Heart right ventricle (tissue), 16 donors: ENCODE measurements around the gene RFFL. TPM values are rescaled to one million over a fixed set of nuclear protein-coding genes. Genes with fewer than 3 reads are reported as not detected.

Experiments
- ATAC-seq, 8 donors: fragments of 200-7000 bp; cut with Tn5 transposase; one replicate each; pipeline ENCODE4 v1.9.1; 2020; ENCODE audit warnings: mild to moderate bottlenecking in 8 of 8, moderate library complexity in 8 of 8, moderate number of reproducible peaks in 1 of 8
- DNase-seq, 2 donors: peaks; one replicate each; pipeline ENCODE4 v3.0.0-alpha.2; 2020
- H3K27ac ChIP-seq, 10 donors: fragments of 200-600 bp; sonication (generic) in 2 of 10; one replicate each; pipeline versions ENCODE4 v1.5.0 to v1.8.0; 2020 to 2022; ENCODE audit warnings: mild to moderate bottlenecking in 3 of 10
- H3K27me3 ChIP-seq, 7 donors: fragments of 200-600 bp; one replicate each; pipeline ENCODE4 v1.8.0; 2021 to 2022; ENCODE audit warnings: mild to moderate bottlenecking in 2 of 7
- H3K36me3 ChIP-seq, 9 donors: fragments of 200-600 bp; sonication (generic) in 1 of 9; one replicate each; pipeline versions ENCODE4 v1.5.0 to v1.8.0; 2020 to 2022; ENCODE audit warnings: mild to moderate bottlenecking in 2 of 9
- H3K4me1 ChIP-seq, 9 donors: fragments of 200-600 bp; sonication (generic) in 1 of 9; one replicate each; pipeline versions ENCODE4 v1.5.0 to v1.8.0; 2020 to 2022; ENCODE audit warnings: mild to moderate bottlenecking in 4 of 9
- H3K4me3 ChIP-seq, 10 donors: fragments of 200-600 bp; sonication (generic) in 2 of 10; one replicate each; pipeline versions ENCODE4 v1.5.0 to v1.8.0; 2020 to 2022; ENCODE audit warnings: mild to moderate bottlenecking in 7 of 10, moderate library complexity in 2 of 10
- H3K9me3 ChIP-seq, 11 donors: fragments of 200-600 bp in 10 of 11; sonication (generic) in 2 of 11; one replicate each; pipeline versions ENCODE4 v1.5.0 to v1.8.0; 2013 to 2022; ENCODE audit warnings: mild to moderate bottlenecking in 2 of 11, control low read depth in 1 of 11, moderate library complexity in 1 of 11
- CTCF ChIP-seq, 9 donors: fragments of 200-600 bp; sonication (generic) in 2 of 9; IDR thresholded peaks; one replicate each; pipeline versions ENCODE4 v1.5.0 to v1.8.0; 2021 to 2022; ENCODE audit warnings: antibody characterized with exemption in 9 of 9, mild to moderate bottlenecking in 5 of 9, moderate library complexity in 1 of 9
- WGBS, 2 donors: extraction: QIAGEN DNeasy Blood & Tissue Kit; methylation state at CpG; one replicate each; pipeline ENCODE4 v1.1.7; 2013; ENCODE audit warnings: inconsistent platforms in 1 of 2; 5-methylcytosine and 5-hydroxymethylcytosine counted together
- intact Hi-C, 10 donors: fragments of 100-400 bp; cut with DNase I; formaldehyde crosslinking; loops; one replicate each; pipeline versions ENCODE4 v1.11.1 to v1.14.2; 2022
- polyA plus RNA-seq, 2 donors: library from polyadenylated mRNA; stranded (reverse); fragments of 200-250 nt; gene quantifications; one replicate each; pipeline ENCODE4 v1.2.3, GENCODE V29; 2013
- total RNA-seq, 10 donors: library from RNA; stranded (reverse); fragmentation: NEBNext Ultra II Directional in 3 of 10; extraction: Animal tissue kit (Norgen Biotek cat#: 25700) in 3 of 10; gene quantifications; one replicate each; pipeline versions ENCODE4 v1.2.1 to v1.2.4, GENCODE V29; 2021 to 2023
- donor health status: Arrhythmogenic right ventricular cardiomyopathy.
- donor health status: ischemic (EF 13 %, LVEDD 7.1; RV severe dilation, severe dysfunction).
- donor health status: healthy with polysubstance abuse.
- donor health status: DM: no; HTN: yes; CAD: no.
- donor health status: DM: no; HTN: no; CAD: no.
- donor health status: ischemic (EF 25% LVEDD 6.9; RV normal size, moderate dysfunction).
- donor health status: ischemic (EF 25% LVEDD 5.7; RV mildly dilated, moderate dysfunction).
- donor health status: healthy.
- donor health status: DM: yes; HTN: yes; CAD: no.
- donor health status: Ischemic cardiomyopathy.
- donor health status: ischemic (EF 35%, LVEDD 5.7; RV mildly dilated, moderate dysfunction).
- donor health status: nonischemic (EF 11% LVEDD 7.7; RV severe dilation, severe dysfunction).
- donor health status: DM: yes; HTN: yes; CAD: no.
- donor health status: PGD.
- donor health status: ischemic (EF 29% LVEDD 5.4; RV normal size, mild dysfunction).
- donor health status: nonischemic (EF 23%, LVEDD 6.1; RV moderate dilation, normal function).

Gene RFFL
- total and polyA plus RNA-seq, 12 donors = 2.3 to 19.3 (median 13.5) TPM

DNA sequence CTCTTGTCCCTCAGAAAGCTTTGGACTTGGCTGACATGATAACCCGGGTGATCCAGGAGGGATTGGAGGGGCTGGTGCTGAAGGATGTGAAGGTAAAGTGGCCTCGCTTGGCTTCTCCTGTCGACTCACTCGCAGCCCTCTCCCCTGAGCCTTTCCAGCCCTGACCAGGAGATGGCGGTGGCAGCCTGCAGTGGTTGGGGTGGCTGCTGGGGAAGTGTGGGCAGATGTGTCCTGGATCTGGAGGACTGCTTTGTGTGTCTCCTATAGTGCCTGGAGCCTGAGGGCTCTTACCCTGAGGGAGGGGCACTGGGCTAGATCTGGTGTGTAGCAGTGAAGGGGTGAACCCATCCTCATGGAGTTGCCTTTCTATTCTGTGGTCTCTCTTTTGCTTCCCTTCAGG, 65.3 kb downstream of the RFFL start:
- Histone ChIP-seq H3K36me3 (peaks cover 0 to 96% (median 44%) of the 10 kb centered on the region in 9 donors), H3K4me1 (peaks cover 9 to 36% (median 27%) of the 10 kb centered on the region in 9 donors), H3K27me3 (no peaks in the 10 kb centered on the region), H3K4me3 (no peak overlapping the region), H3K27ac (peak overlapping the region in 7 of 10 donors; percentile 50 to 77 (median 67)), H3K9me3 (no peaks in the 10 kb centered on the region)
- DNase-seq (peak; percentile 59 to 66), ATAC-seq (peak; percentile 70 to 87 (median 82))
- peak; percentile 61 to 85 (median 73) for TF ChIP-seq CTCF (IDR thresholded peaks at IDR 0.05)
- 46 to 51% methylated on average over 5 of the region's 5 CpGs for WGBS, 2 donors
- intact Hi-C loops = loop anchor here (1.0 to 10.0 kb wide), 9 partner anchors 87 to 127 kb away; partner anchors contain the start of genes RAD51D (in 7 of the 10) and FNDC8 (in 1 of the 10)

- DNase-seq (peak in 1 of 2 donors; percentile 78), ATAC-seq (peak; percentile 66 to 89 (median 76))
- no peak overlapping the region for H3K4me3 ChIP-seq
- intact Hi-C loops = loop anchor here in 8 of 10 donors (1.0 to 10.0 kb wide), 6 partner anchors 87 to 127 kb away; partner anchors contain the start of genes RAD51D (in 4 of the 8) and FNDC8 (in 1 of the 8)
- peaks cover 0 to 96% (median 50%) of the 10 kb centered on the region in 9 donors for H3K36me3 ChIP-seq
- H3K9me3 ChIP-seq = no peaks in the 10 kb centered on the region
- H3K4me1 ChIP-seq = peaks cover 9 to 29% (median 19%) of the 10 kb centered on the region in 9 donors
- peak overlapping the region; percentile 2 to 77 (median 64) for H3K27ac ChIP-seq
- whole genome bisulfite sequencing, 2 donors = 31 to 43% methylated on average over 11 of the region's 11 CpGs
- H3K27me3 ChIP-seq = no peaks in the 10 kb centered on the region
- no peak for TF ChIP-seq CTCF (IDR thresholded peaks at IDR 0.05)
These were observed 66.1 kb downstream of the RFFL start for GRCh38 chr17:34997355-34997862.

GRCh38 chr17:34996422-34997285, 66.9 kb downstream of the RFFL start:
- H3K4me3 ChIP-seq = no peak overlapping the region
- ATAC-seq = no peak
- H3K36me3 ChIP-seq = peaks cover 0 to 96% (median 49%) of the 10 kb centered on the region in 9 donors
- peaks cover 7 to 25% (median 19%) of the 10 kb centered on the region in 9 donors for H3K4me1 ChIP-seq
- no peaks in the 10 kb centered on the region for H3K27me3 ChIP-seq
- intact Hi-C loops = loop anchor here in 8 of 10 donors (1.0 to 10.0 kb wide), 6 partner anchors 88 to 128 kb away; partner anchors contain the start of genes RAD51D (in 4 of the 8) and FNDC8 (in 1 of the 8)
- no peak for TF ChIP-seq CTCF (IDR thresholded peaks at IDR 0.05)
- H3K9me3 ChIP-seq = no peaks in the 10 kb centered on the region
- DNase-seq = no peak
- H3K27ac ChIP-seq = peak overlapping the region in 8 of 10 donors; percentile 2 to 77 (median 61)
- whole genome bisulfite sequencing, 2 donors = 83 to 84% methylated on average over 3 of the region's 3 CpGs

- no peak for TF ChIP-seq CTCF (IDR thresholded peaks at IDR 0.05)
- H3K36me3 ChIP-seq = peaks cover 0 to 97% (median 55%) of the 10 kb centered on the region in 9 donors
- intact Hi-C loops = loop anchor here in 5 of 10 donors (10.0 kb wide), 3 partner anchors 92 to 132 kb away; partner anchors contain the start of genes RAD51D (in 3 of the 5) and FNDC8 (in 1 of the 5)
- no peaks in the 10 kb centered on the region for H3K27me3 ChIP-seq
- whole genome bisulfite sequencing, 2 donors = 75 to 78% methylated on average over 2 of the region's 2 CpGs
- no peak overlapping the region for H3K4me3 ChIP-seq
- DNase-seq = no peak
- peaks cover 4 to 21% (median 14%) of the 10 kb centered on the region in 9 donors for H3K4me1 ChIP-seq
- no peak for ATAC-seq
- H3K9me3 ChIP-seq = no peaks in the 10 kb centered on the region
- H3K27ac ChIP-seq = no peak overlapping the region
These were observed 70.5 kb downstream of the RFFL start for GRCh38 chr17:34993031-34993430.
